Prostate gland (tissue), 2 donors: Measurements from ENCODE around the gene JAK1. TPM values are rescaled to one million over a fixed set of nuclear protein-coding genes. Genes with fewer than 3 reads are reported as not detected.
"Not testable (repeated sequence)": the region's sequence is repeated elsewhere in the genome, so short reads cannot be mapped to it uniquely, and the experiment has no call there.

Experiments used
- DNase-seq: peaks from one replicate; pipeline ENCODE4 v3.0.0-alpha.2; 2019; ENCODE audit warnings: low spot score
- H3K27ac ChIP-seq, 2 donors: fragments of 200-600 bp; sonication (generic); 2 replicates each; pipeline ENCODE4 v1.5.1; 2017 to 2019
- H3K27me3 ChIP-seq: fragments of 200-600 bp; sonication (generic); replicated peaks from 2 replicates; pipeline ENCODE4 v1.5.1; 2019; ENCODE audit not compliant: insufficient read depth
- H3K36me3 ChIP-seq, 2 donors: fragments of 200-600 bp; sonication (generic); 1 replicate in 1 of 2; 2 replicates in 1 of 2; pipeline versions ENCODE4 v1.5.1 to v1.8.1; 2017 to 2019
- H3K4me1 ChIP-seq: fragments of 200-600 bp; sonication (generic); replicated peaks from 2 replicates; pipeline ENCODE4 v1.5.1; 2019
- H3K4me3 ChIP-seq, 2 donors: fragments of 200-600 bp; sonication (generic); 2 replicates each; pipeline ENCODE4 v1.5.1; 2017 to 2019
- H3K9me3 ChIP-seq: fragments of 200-600 bp; sonication (generic); 2 replicates; pipeline ENCODE4 v1.5.1; 2017
- POLR2A ChIP-seq: fragments of 450-650 bp; IDR thresholded peaks from one replicate; pipeline ENCODE4 v1.6.1; 2016; ENCODE audit warnings: antibody characterized with exemption, mild to moderate bottlenecking
- POLR2AphosphoS5 ChIP-seq: sonication (generic); formaldehyde crosslinking; IDR thresholded peaks from one replicate; pipeline ENCODE4 v1.6.1; 2017; ENCODE audit warnings: antibody characterized with exemption
- WGBS: methylation state at CpG from one replicate; pipeline ENCODE4 v1.1.5; 2018; 5-methylcytosine and 5-hydroxymethylcytosine counted together
- intact Hi-C: fragments of 100-400 bp; cut with DNase I; formaldehyde crosslinking; loops from one replicate; pipeline ENCODE4 v1.14.2; 2022
- total RNA-seq, 2 donors: library from RNA; depleted of rRNA; stranded (reverse); fragments of >200 nt; gene quantifications; one replicate each; pipeline ENCODE4 v1.1.0, GENCODE V29; 2016
- TF ChIP-seq, protein P1 (sequence below), 4 experiments: fragments of 200-600 bp in 2 of 4; fragments of 450-650 bp in 2 of 4; sonication (generic) in 2 of 4; IDR thresholded peaks; 1 replicate in 3 of 4; 2 replicates in 1 of 4; pipeline ENCODE4 v1.5.1; 2016 to 2019; ENCODE audit warnings: antibody characterized with exemption in 4 of 4, mild to moderate bottlenecking in 2 of 4, moderate library complexity in 2 of 4

Gene JAK1
- total RNA-seq, 2 donors from 2014 or later = 66.3 to 115 TPM

DNA sequence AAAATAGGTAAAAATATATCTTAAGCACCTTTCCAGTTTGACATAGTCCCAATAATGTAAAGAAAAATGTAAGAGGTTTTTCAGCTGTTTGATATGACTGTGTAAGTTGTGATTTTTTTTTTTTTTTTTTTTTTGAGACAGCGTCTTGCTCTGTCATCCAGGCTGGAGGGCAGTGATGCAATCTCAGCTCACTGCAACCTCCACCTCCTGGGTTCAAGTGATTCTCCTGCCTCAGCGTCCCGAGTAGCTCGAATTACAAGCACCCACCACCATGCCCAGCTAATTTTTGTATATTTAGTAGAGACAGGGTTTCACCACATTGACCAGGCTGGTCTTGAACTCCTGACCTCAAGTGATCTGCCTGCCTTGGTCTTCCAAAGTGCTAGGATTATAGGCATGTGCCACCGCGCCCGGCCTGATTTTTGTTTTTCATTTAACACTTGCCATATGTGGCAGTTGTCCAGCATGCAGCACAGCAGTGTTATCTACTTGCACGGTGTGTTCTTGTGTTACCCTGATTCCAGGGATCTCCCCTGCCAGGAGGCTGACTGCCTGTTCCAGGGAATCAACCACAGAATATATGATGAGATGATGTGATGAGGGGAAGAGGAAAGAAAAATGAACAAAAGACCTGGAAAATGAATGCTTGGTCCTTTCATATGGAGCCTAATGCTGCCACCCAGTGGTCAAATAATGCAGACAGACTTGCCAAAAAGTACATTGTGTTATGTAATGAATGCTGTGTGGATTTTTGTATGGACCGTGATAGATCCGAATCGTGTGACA, 142.5 kb downstream of the JAK1 start:
- WGBS = 56% methylated on average over 11 of the region's 11 CpGs
- TF ChIP-seq POLR2AphosphoS5 (peak; percentile 65), POLR2A (no peak)
- TF ChIP-seq, protein P1, sequence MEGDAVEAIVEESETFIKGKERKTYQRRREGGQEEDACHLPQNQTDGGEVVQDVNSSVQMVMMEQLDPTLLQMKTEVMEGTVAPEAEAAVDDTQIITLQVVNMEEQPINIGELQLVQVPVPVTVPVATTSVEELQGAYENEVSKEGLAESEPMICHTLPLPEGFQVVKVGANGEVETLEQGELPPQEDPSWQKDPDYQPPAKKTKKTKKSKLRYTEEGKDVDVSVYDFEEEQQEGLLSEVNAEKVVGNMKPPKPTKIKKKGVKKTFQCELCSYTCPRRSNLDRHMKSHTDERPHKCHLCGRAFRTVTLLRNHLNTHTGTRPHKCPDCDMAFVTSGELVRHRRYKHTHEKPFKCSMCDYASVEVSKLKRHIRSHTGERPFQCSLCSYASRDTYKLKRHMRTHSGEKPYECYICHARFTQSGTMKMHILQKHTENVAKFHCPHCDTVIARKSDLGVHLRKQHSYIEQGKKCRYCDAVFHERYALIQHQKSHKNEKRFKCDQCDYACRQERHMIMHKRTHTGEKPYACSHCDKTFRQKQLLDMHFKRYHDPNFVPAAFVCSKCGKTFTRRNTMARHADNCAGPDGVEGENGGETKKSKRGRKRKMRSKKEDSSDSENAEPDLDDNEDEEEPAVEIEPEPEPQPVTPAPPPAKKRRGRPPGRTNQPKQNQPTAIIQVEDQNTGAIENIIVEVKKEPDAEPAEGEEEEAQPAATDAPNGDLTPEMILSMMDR (IDR thresholded peaks at IDR 0.05) = peak; percentile 52 to 87 (median 82)
- H3K9me3 ChIP-seq = no peaks in the 10 kb centered on the region
- H3K4me3 ChIP-seq = no peak overlapping the region
- intact Hi-C loops = loop anchor here (1.0 to 5.0 kb wide), 3 partner anchors 82 to 553 kb away; no protein-coding TSS in a partner anchor
- no peaks in the 10 kb centered on the region for H3K4me1 ChIP-seq
- no peak overlapping the region for H3K27ac ChIP-seq
- no peaks in the 10 kb centered on the region for H3K27me3 ChIP-seq
- DNase-seq = peak; percentile 66
- no peaks in the 10 kb centered on the region for H3K36me3 ChIP-seq

DNA sequence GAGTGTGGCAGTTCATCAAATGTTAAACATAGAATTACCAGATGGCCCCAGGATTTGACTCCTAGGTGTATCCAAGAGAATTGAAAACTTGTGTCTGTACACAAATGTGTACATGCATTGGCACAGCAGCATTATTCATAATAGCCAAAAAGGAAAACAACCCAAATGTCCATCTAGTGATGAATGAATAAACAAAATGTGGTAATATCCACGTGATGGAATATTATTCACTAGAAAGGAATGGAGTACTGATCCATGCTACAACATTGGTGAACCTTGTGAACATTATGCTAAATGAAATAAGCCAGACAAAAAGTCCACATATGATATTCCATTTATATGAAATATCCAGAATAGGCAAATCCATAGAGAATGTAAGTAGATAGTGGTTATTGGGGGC, 143.7 kb downstream of the JAK1 start:
- Histone ChIP-seq H3K36me3 (no peaks in the 10 kb centered on the region), H3K4me3 (no peak overlapping the region), H3K9me3 (no peaks in the 10 kb centered on the region), H3K4me1 (no peaks in the 10 kb centered on the region), H3K27ac (no peak overlapping the region), H3K27me3 (no peaks in the 10 kb centered on the region)
- intact Hi-C loops = loop anchor here (5.0 kb wide), 1 partner anchor 80 kb away; no protein-coding TSS in a partner anchor
- 63% methylated on average over 1 of the region's 1 CpG for WGBS
- TF ChIP-seq POLR2A (no peak), POLR2AphosphoS5 (no peak)
- TF ChIP-seq, protein P1 (IDR thresholded peaks at IDR 0.05) = no peak
- no peak for DNase-seq

DNA sequence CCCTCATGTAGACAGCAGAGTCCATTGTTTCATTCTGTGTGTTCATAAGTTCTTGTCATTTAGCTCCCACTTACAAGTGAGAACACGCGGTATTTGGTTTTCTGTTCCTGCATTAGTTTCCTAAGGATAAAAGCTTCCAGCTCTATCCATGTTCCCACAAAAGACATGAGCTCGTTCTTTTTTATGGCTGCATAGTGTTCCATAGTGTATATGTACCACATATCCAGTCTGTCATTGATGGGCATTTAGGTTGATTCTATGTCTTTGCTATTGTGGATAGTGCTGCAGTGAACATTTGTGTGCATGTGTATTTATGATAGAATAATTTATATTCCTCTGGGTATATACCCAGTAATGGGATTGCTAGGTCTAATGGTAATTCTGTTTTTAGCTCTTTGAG, 145.8 kb downstream of the JAK1 start:
- WGBS = 94% methylated on average over 3 of the region's 3 CpGs
- H3K9me3 ChIP-seq, H3K4me1 ChIP-seq, H3K4me3 ChIP-seq, H3K36me3 ChIP-seq, H3K27me3 ChIP-seq, H3K27ac ChIP-seq, DNase-seq: not testable (repeated sequence)
- intact Hi-C loops = loop anchor here (5.0 kb wide), 1 partner anchor 78 kb away; no protein-coding TSS in a partner anchor

DNA sequence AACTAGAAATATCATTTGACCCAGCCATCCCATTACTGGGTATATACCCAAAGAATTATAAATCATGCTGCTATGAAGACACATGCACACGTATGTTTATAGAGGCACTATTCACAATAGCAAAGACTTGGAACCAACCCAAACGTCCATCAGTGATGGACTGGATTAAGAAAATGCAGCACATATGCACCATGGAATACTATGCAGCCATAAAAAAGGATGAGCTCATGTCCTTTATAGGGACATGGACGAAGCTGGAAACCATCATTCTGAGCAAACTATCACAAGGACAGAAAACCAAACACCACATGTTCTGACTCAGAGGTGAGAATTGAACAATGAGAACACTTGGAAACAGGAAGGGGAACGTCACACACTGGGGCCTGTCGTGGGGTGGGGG, 149.0 kb downstream of the JAK1 start:
- H3K4me3 ChIP-seq, intact Hi-C loops: not testable (repeated sequence)

DNA sequence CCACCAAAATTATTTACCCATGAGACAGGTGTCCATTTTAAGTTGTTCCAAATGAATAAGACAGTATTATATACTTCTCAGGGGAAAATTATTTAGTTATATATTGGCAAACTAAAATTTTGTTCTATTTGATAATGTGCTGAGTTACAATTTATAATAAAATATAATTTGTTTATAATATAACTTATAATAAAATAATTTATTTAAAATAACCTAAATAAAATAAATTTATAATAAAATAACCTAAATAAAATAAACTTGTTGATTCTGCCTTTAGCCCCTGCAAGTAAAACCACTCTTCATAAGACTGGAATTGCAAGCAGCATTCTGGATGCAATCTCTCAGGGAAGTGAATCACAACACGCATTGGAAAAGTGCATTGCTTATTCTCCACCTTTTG, 151.9 kb downstream of the JAK1 start:
- no peak overlapping the region for H3K4me3 ChIP-seq

More for the DNA sequence above, 149.0 kb downstream of the JAK1 start:
- not testable (repeated sequence) for DNase-seq, H3K27ac ChIP-seq, H3K27me3 ChIP-seq, H3K9me3 ChIP-seq, H3K36me3 ChIP-seq, H3K4me1 ChIP-seq
- WGBS = 95% methylated on average over 5 of the region's 5 CpGs

More for the DNA sequence above, 151.9 kb downstream of the JAK1 start:
- no peaks in the 10 kb centered on the region for H3K4me1 ChIP-seq
- DNase-seq = no peak
- no peaks in the 10 kb centered on the region for H3K9me3 ChIP-seq
- WGBS = 97% methylated on average over 1 of the region's 1 CpG
- no peak for TF ChIP-seq POLR2A
- TF ChIP-seq, protein P1 (IDR thresholded peaks at IDR 0.05) = no peak
- no peak for TF ChIP-seq POLR2AphosphoS5
- intact Hi-C loops = no loop called here
- H3K36me3 ChIP-seq = no peaks in the 10 kb centered on the region
- no peak overlapping the region for H3K27ac ChIP-seq
- no peaks in the 10 kb centered on the region for H3K27me3 ChIP-seq
